Measurements from ENCODE around the gene OR10H4. TPM values are rescaled to one million over a fixed set of nuclear protein-coding genes. Genes with fewer than 3 reads are reported as not detected.

Gene OR10H4
- total and polyA plus RNA-seq, 2 of the 8 experiments (the other 6 are each of a cell fraction or from before 2014, with no cell fraction given) = not detected

- Histone ChIP-seq H3K23ac (ENCODE audit: insufficient read length) (no peak overlapping the region), H2BK5ac (ENCODE audit: low read depth, low read length) (no peak overlapping the region), H2BK20ac (ENCODE audit: low read length) (no peak overlapping the region), H3K9me3 (ENCODE audit: insufficient read depth in 2 of 2, low read depth in 1 of 2, low read length in 1 of 2) (peaks cover 59 to 70% of the 10 kb centered on the region in 2 experiments; a peak in 3 of 4 replicates), H3K4me3 (ENCODE audit: extremely low read depth in 1 of 4, insufficient read depth in 2 of 4, low read depth in 3 of 4, low read length in 4 of 4) (no peak overlapping the region), H3K27ac (ENCODE audit: low read depth, low read length) (no peak overlapping the region), H3K4me1 (replicated peaks in 1 of 4; ENCODE audit: control insufficient read depth in 3 of 4, insufficient read depth in 4 of 4, low read length in 3 of 4) (no peaks in the 10 kb centered on the region), H4K91ac (replicated peaks; ENCODE audit: insufficient read length, low read length) (no peak overlapping the region), H3K79me1 (ENCODE audit: low read depth, low read length) (no peaks in the 10 kb centered on the region), H4K8ac (ENCODE audit: extremely low read depth, insufficient read depth, low read length) (no peak overlapping the region), H2BK120ac (replicated peaks; ENCODE audit: low read depth, low read length) (no peak overlapping the region), H3K14ac (ENCODE audit: insufficient read length) (no peak overlapping the region), H3K9ac (replicated peaks in 1 of 4; ENCODE audit: extremely low read depth in 1 of 4, low read depth in 3 of 4, low read length in 3 of 4) (no peak overlapping the region), H4K20me1 (replicated peaks in 1 of 2; ENCODE audit: control insufficient read depth in 1 of 2, insufficient read depth in 2 of 2, low read length in 2 of 2) (no peaks in the 10 kb centered on the region), H2BK12ac (ENCODE audit: low read depth, low read length) (no peak overlapping the region), H3K23me2 (ENCODE audit: low read depth, low read length) (no peaks in the 10 kb centered on the region; the same call in 1 of the 2 replicates), H4K5ac (ENCODE audit: insufficient read length, low read depth, low read length) (no peak overlapping the region), H3K4ac (replicated peaks; ENCODE audit: insufficient read length, low read depth, low read length) (no peak overlapping the region), H2BK15ac (ENCODE audit: low read length) (no peak overlapping the region), H3K79me2 (ENCODE audit: control insufficient read depth in 1 of 2, insufficient read depth in 2 of 2, low read length in 2 of 2) (no peaks in the 10 kb centered on the region), H3K36me3 (ENCODE audit: control insufficient read depth in 2 of 4, insufficient read depth in 4 of 4, low read length in 3 of 4) (no peaks in the 10 kb centered on the region), H3K18ac (ENCODE audit: extremely low read depth, low read length) (no peak overlapping the region), H3K4me2 (ENCODE audit: insufficient read depth in 1 of 2, low read depth in 2 of 2, low read length in 2 of 2) (no peak overlapping the region), H2AK5ac (ENCODE audit: low read depth, low read length) (no peak overlapping the region), H2AFZ (ENCODE audit: low read length) (no peak overlapping the region), H3K27me3 (replicated peaks in 1 of 4; ENCODE audit: control insufficient read depth in 3 of 4, extremely low read depth in 1 of 4, insufficient read depth in 3 of 4, low read length in 3 of 4) (no peaks in the 10 kb centered on the region), H3K56ac (replicated peaks; ENCODE audit: insufficient read length, low read depth, low read length) (no peak overlapping the region)
- POLR2A ChIA-PET (ENCODE audit: partially characterized antibody) = no interaction called here
- WGBS, 2 experiments (ENCODE audit: extremely low coverage in 1 of 2, insufficient coverage in 1 of 2, insufficient read length in 1 of 2, insufficient replicate concordance in 2 of 2, low coverage in 1 of 2, low lambda C conversion rate in 2 of 2, missing lambda C conversion rate in 1 of 2) = 67 to 100% methylated on average over 2 to 4 of the region's 4 CpGs
- DNase-seq (ENCODE audit: low read depth in 1 of 2, low spot score in 2 of 2) = no peak
- no peak for FAIRE-seq
- CTCF ChIA-PET (ENCODE audit: partially characterized antibody) = no interaction called here
- TF ChIP-seq KDM5A (IDR thresholded peaks at IDR 0.05; ENCODE audit: low read length) (no peak), RXRA (IDR thresholded peaks at IDR 0.05; ENCODE audit: insufficient read depth, low read depth, low read length) (no peak)
Observed at GRCh38 chr19:15919243-15919642, 29.6 kb upstream of the OR10H4 start.

Data from H1 (cell line).